Activated CD4-positive, alpha-beta T cell treated with anti-CD3 and anti-CD28 coated beads for 36 hours (primary cell): Measurements from ENCODE around the gene DLX4. TPM values are rescaled to one million over a fixed set of nuclear protein-coding genes. Genes with fewer than 3 reads are reported as not detected.
A peak's percentile ranks its signal among the peaks of the same experiment; 100 is the strongest.

Source experiments
- ATAC-seq: fragments of 200-7000 bp; cut with Tn5 transposase; one replicate; pipeline ENCODE4 v1.10.0; 2021; ENCODE audit warnings: mild to moderate bottlenecking, moderate library complexity
- CTCF ChIA-PET: fragments of 350-600 bp; sonication (Branson Sonifier 250); formaldehyde crosslinking; loops from one replicate; lab custom pipeline; 2021; ENCODE audit warnings: antibody characterized with exemption; lab: Charles Lee
- POLR2A ChIA-PET: fragments of 350-600 bp; sonication (Branson Sonifier 250); formaldehyde crosslinking; loops from one replicate; lab custom pipeline; 2021; ENCODE audit warnings: antibody characterized with exemption, inconsistent platforms; lab: Charles Lee
- DNase-seq: peaks from one replicate; pipeline ENCODE4 v3.0.0-alpha.2; 2020
- H3K27ac Mint-ChIP-seq: one replicate; pipeline ENCODE4 v1.8.0; 2021; ENCODE audit warnings: mixed read lengths
- H3K27me3 Mint-ChIP-seq: one replicate; pipeline ENCODE4 v1.8.0; 2021; ENCODE audit warnings: mixed read lengths
- H3K36me3 Mint-ChIP-seq: one replicate; pipeline ENCODE4 v1.8.0; 2021; ENCODE audit warnings: low read depth, mixed read lengths
- H3K4me1 Mint-ChIP-seq: one replicate; pipeline ENCODE4 v1.8.0; 2021; ENCODE audit warnings: mixed read lengths
- H3K4me3 Mint-ChIP-seq: one replicate; pipeline ENCODE4 v1.8.0; 2021; ENCODE audit warnings: mild to moderate bottlenecking, moderate library complexity, mixed read lengths
- H3K9me3 Mint-ChIP-seq: one replicate; pipeline ENCODE4 v1.8.0; 2021; ENCODE audit warnings: low read depth, mixed read lengths
- intact Hi-C, 2 experiments: fragments of 100-400 bp; cut with DNase I in 1 of 2; cut with micrococcal nuclease in 1 of 2; formaldehyde crosslinking; loops; one replicate each; pipeline versions ENCODE4 v1.14.2 to v1.15.1; 2022 to 2024; cut with DNase I, micrococcal nuclease
- total RNA-seq, 2 experiments: library from RNA; stranded (reverse); gene quantifications; one replicate each; pipeline ENCODE4 v1.2.3, GENCODE V29; 2021

DLX4 gene
- total RNA-seq, 2 experiments from 2014 or later, result 0.85 to 0.86 TPM

- H3K4me1 Mint-ChIP-seq, result peaks cover 23% of the 10 kb centered on the region
- no peaks in the 10 kb centered on the region for H3K36me3 Mint-ChIP-seq
- H3K27me3 Mint-ChIP-seq, result peaks cover 62% of the 10 kb centered on the region
- no peak overlapping the region for H3K27ac Mint-ChIP-seq
- POLR2A ChIA-PET, result no interaction called here
- ATAC-seq (no peak), DNase-seq (no peak)
- CTCF ChIA-PET, result interaction anchor here (1.0 to 2.2 kb wide), 4 partner anchors 10 to 35 kb away, joined by 4 to 9 read pairs (median 4); no protein-coding TSS in a partner anchor
- no peaks in the 10 kb centered on the region for H3K9me3 Mint-ChIP-seq
- no peak overlapping the region for H3K4me3 Mint-ChIP-seq
- intact Hi-C loops, result no loop called here
Observed at GRCh38 chr17:49962599-49963308, 6.2 kb upstream of the DLX4 start.

GRCh38 chr17:49963309-49963625, 5.7 kb upstream of the DLX4 start:
- Mint-ChIP-seq H3K4me1 (peaks cover 23% of the 10 kb centered on the region), H3K9me3 (no peaks in the 10 kb centered on the region), H3K27ac (no peak overlapping the region), H3K4me3 (no peak overlapping the region), H3K36me3 (no peaks in the 10 kb centered on the region), H3K27me3 (peaks cover 67% of the 10 kb centered on the region)
- intact Hi-C loops, result no loop called here
- CTCF ChIA-PET, result interaction anchor here (1.0 to 2.2 kb wide), 4 partner anchors 11 to 130 kb away, joined by 3 to 9 read pairs (median 4); no protein-coding TSS in a partner anchor
- POLR2A ChIA-PET, result no interaction called here
- no peak for DNase-seq
- ATAC-seq, result no peak

- intact Hi-C loops, result no loop called here
Observed at GRCh38 chr17:49963626-49964302, 5.2 kb upstream of the DLX4 start.

GRCh38 chr17:49964303-49964768, 4.7 kb upstream of the DLX4 start:
- H3K9me3 Mint-ChIP-seq, result no peaks in the 10 kb centered on the region
- peaks cover 26% of the 10 kb centered on the region for H3K4me1 Mint-ChIP-seq
- no peaks in the 10 kb centered on the region for H3K36me3 Mint-ChIP-seq
- DNase-seq (no peak), ATAC-seq (no peak)
- ChIA-PET POLR2A (interaction anchor here (0.8 kb wide), 1 partner anchor 9 kb away, joined by 3 read pairs; no protein-coding TSS in a partner anchor), CTCF (interaction anchor here (0.7 to 2.2 kb wide), 5 partner anchors 12 to 234 kb away, joined by 3 to 9 read pairs (median 4); no protein-coding TSS in a partner anchor)
- peak overlapping the region; percentile 28 for H3K4me3 Mint-ChIP-seq
- intact Hi-C loops, result no loop called here
- no peak overlapping the region for H3K27ac Mint-ChIP-seq
- H3K27me3 Mint-ChIP-seq, result peaks cover 67% of the 10 kb centered on the region

More at GRCh38 chr17:49963626-49964302, 5.2 kb upstream of the DLX4 start:
- Mint-ChIP-seq H3K27ac (no peak overlapping the region), H3K4me3 (peak overlapping the region; percentile 28), H3K36me3 (no peaks in the 10 kb centered on the region), H3K4me1 (peaks cover 24% of the 10 kb centered on the region), H3K27me3 (peaks cover 67% of the 10 kb centered on the region), H3K9me3 (no peaks in the 10 kb centered on the region)
- CTCF ChIA-PET, result interaction anchor here (0.7 to 2.2 kb wide), 4 partner anchors 11 to 234 kb away, joined by 3 to 9 read pairs (median 4); no protein-coding TSS in a partner anchor
- DNase-seq (peak; percentile 22), ATAC-seq (no peak)
- POLR2A ChIA-PET, result no interaction called here

GRCh38 chr17:49964769-49965523, 4.0 kb upstream of the DLX4 start:
- peak overlapping the region; percentile 24 for H3K27ac Mint-ChIP-seq

GRCh38 chr17:49965524-49965909, 3.5 kb upstream of the DLX4 start:
- no peak for DNase-seq
- ATAC-seq, result no peak
- ChIA-PET POLR2A (no interaction called here), CTCF (interaction anchor here (0.6 to 2.3 kb wide), 5 partner anchors 13 to 89 kb away, joined by 3 to 10 read pairs (median 4); partner anchors contain the start of gene DLX3)
- H3K36me3 Mint-ChIP-seq, result no peaks in the 10 kb centered on the region
- H3K4me1 Mint-ChIP-seq, result peaks cover 29% of the 10 kb centered on the region
- H3K4me3 Mint-ChIP-seq, result no peak overlapping the region
- intact Hi-C loops, result loop anchor here in 1 of 2 experiments (5.0 kb wide), 1 partner anchor 468 kb away; the partner anchor contains the start of gene NGFR
- H3K9me3 Mint-ChIP-seq, result no peaks in the 10 kb centered on the region
- H3K27me3 Mint-ChIP-seq, result peaks cover 74% of the 10 kb centered on the region
- no peak overlapping the region for H3K27ac Mint-ChIP-seq

More at GRCh38 chr17:49964769-49965523, 4.0 kb upstream of the DLX4 start:
- Mint-ChIP-seq H3K36me3 (no peaks in the 10 kb centered on the region), H3K4me3 (peak overlapping the region; percentile 49), H3K4me1 (peaks cover 29% of the 10 kb centered on the region), H3K9me3 (no peaks in the 10 kb centered on the region), H3K27me3 (peaks cover 69% of the 10 kb centered on the region)
- CTCF ChIA-PET, result interaction anchor here (0.7 to 2.3 kb wide), 7 partner anchors 12 to 235 kb away, joined by 3 to 10 read pairs (median 4); no protein-coding TSS in a partner anchor
- DNase-seq (peak; percentile 55), ATAC-seq (no peak)
- intact Hi-C loops, result loop anchor here in 1 of 2 experiments (5.0 kb wide), 1 partner anchor 468 kb away; the partner anchor contains the start of gene NGFR
- POLR2A ChIA-PET, result interaction anchor here (0.8 kb wide), 1 partner anchor 9 kb away, joined by 3 read pairs; no protein-coding TSS in a partner anchor

- no peak for DNase-seq
- ChIA-PET CTCF (interaction anchor here (1.7 to 2.3 kb wide), 4 partner anchors 10 to 31 kb away, joined by 4 to 10 read pairs (median 7); partner anchors contain the start of gene DLX3), POLR2A (no interaction called here)
- H3K9me3 Mint-ChIP-seq, result no peaks in the 10 kb centered on the region
- no peak overlapping the region for H3K27ac Mint-ChIP-seq
- no peak overlapping the region for H3K4me3 Mint-ChIP-seq
- H3K27me3 Mint-ChIP-seq, result peaks cover 80% of the 10 kb centered on the region
- peaks cover 35% of the 10 kb centered on the region for H3K4me1 Mint-ChIP-seq
- H3K36me3 Mint-ChIP-seq, result no peaks in the 10 kb centered on the region
- intact Hi-C loops, result loop anchor here in 1 of 2 experiments (5.0 kb wide), 1 partner anchor 469 kb away; the partner anchor contains the start of gene NGFR
- no peak for ATAC-seq
Observed at GRCh38 chr17:49966767-49967166, 2.2 kb upstream of the DLX4 start.

- ChIA-PET CTCF (interaction anchor here (1.7 to 2.3 kb wide), 4 partner anchors 11 to 30 kb away, joined by 4 to 10 read pairs (median 7); partner anchors contain the start of gene DLX3), POLR2A (no interaction called here)
- no peak for DNase-seq
- H3K4me1 Mint-ChIP-seq, result peaks cover 38% of the 10 kb centered on the region
- no peak overlapping the region for H3K4me3 Mint-ChIP-seq
- H3K9me3 Mint-ChIP-seq, result no peaks in the 10 kb centered on the region
- H3K36me3 Mint-ChIP-seq, result no peaks in the 10 kb centered on the region
- H3K27me3 Mint-ChIP-seq, result peaks cover 82% of the 10 kb centered on the region
- intact Hi-C loops, result loop anchor here in 1 of 2 experiments (5.0 kb wide), 1 partner anchor 470 kb away; the partner anchor contains the start of gene NGFR
- H3K27ac Mint-ChIP-seq, result no peak overlapping the region
- no peak for ATAC-seq
Observed at GRCh38 chr17:49967205-49967604, 1.8 kb upstream of the DLX4 start.

GRCh38 chr17:49967621-49968404, 1.2 kb upstream of the DLX4 start:
- POLR2A ChIA-PET, result no interaction called here
- CTCF ChIA-PET, result interaction anchor here (1.7 to 2.3 kb wide), 3 partner anchors 11 to 30 kb away, joined by 4 to 10 read pairs (median 10); no protein-coding TSS in a partner anchor
- DNase-seq (no peak), ATAC-seq (no peak)
- Mint-ChIP-seq H3K36me3 (no peaks in the 10 kb centered on the region), H3K27ac (no peak overlapping the region), H3K4me1 (peaks cover 38% of the 10 kb centered on the region), H3K4me3 (peak overlapping the region; percentile 82), H3K27me3 (peaks cover 76% of the 10 kb centered on the region), H3K9me3 (no peaks in the 10 kb centered on the region)
- intact Hi-C loops, result loop anchor here in 1 of 2 experiments (1.0 to 5.0 kb wide), 3 partner anchors 25 to 553 kb away; partner anchors contain the start of gene NGFR
